ENCODE results near the gene FRMD3.

The FRMD3 gene

GRCh38 chr9:83198371-83198770, 339.8 kb downstream of the FRMD3 start:
- H3K4me3 ChIP-seq (ENCODE audit: low read depth, low read length): no peak overlapping the region
- H3K4me1 ChIP-seq (ENCODE audit: control insufficient read depth, insufficient read depth, low read length, unreplicated experiment): no peaks in the 10 kb centered on the region
- no peaks in the 10 kb centered on the region for H3K36me3 ChIP-seq (ENCODE audit: insufficient read depth, low read length)
- H3K27me3 ChIP-seq (ENCODE audit: insufficient read depth, low read length): peaks cover 75% of the 10 kb centered on the region
- H3K27ac ChIP-seq (ENCODE audit: low read depth, low read length): no peak overlapping the region
- H2AFZ ChIP-seq (ENCODE audit: low read length, unreplicated experiment): no peak overlapping the region
- no peaks in the 10 kb centered on the region for H3K79me2 ChIP-seq (ENCODE audit: control insufficient read depth, insufficient read depth, low read length, unreplicated experiment)

GRCh38 chr9:83197591-83197990, 340.6 kb downstream of the FRMD3 start:
- H2AFZ ChIP-seq (ENCODE audit: low read length, unreplicated experiment): no peak overlapping the region
- no peaks in the 10 kb centered on the region for H3K79me2 ChIP-seq (ENCODE audit: control insufficient read depth, insufficient read depth, low read length, unreplicated experiment)
- H3K4me1 ChIP-seq (ENCODE audit: control insufficient read depth, insufficient read depth, low read length, unreplicated experiment): no peaks in the 10 kb centered on the region
- H3K27ac ChIP-seq (ENCODE audit: low read depth, low read length): no peak overlapping the region
- no peaks in the 10 kb centered on the region for H3K36me3 ChIP-seq (ENCODE audit: insufficient read depth, low read length)
- H3K27me3 ChIP-seq (ENCODE audit: insufficient read depth, low read length): peaks cover 82% of the 10 kb centered on the region
- H3K4me3 ChIP-seq (ENCODE audit: low read depth, low read length): no peak overlapping the region

- peaks cover 83% of the 10 kb centered on the region for H3K27me3 ChIP-seq (ENCODE audit: insufficient read depth, low read length)
- no peak overlapping the region for H2AFZ ChIP-seq (ENCODE audit: low read length, unreplicated experiment)
- H3K79me2 ChIP-seq (ENCODE audit: control insufficient read depth, insufficient read depth, low read length, unreplicated experiment): no peaks in the 10 kb centered on the region
- no peak overlapping the region for H3K4me3 ChIP-seq (ENCODE audit: low read depth, low read length)
- H3K36me3 ChIP-seq (ENCODE audit: insufficient read depth, low read length): no peaks in the 10 kb centered on the region
- no peak overlapping the region for H3K27ac ChIP-seq (ENCODE audit: low read depth, low read length)
- no peaks in the 10 kb centered on the region for H3K4me1 ChIP-seq (ENCODE audit: control insufficient read depth, insufficient read depth, low read length, unreplicated experiment)
Observed at GRCh38 chr9:83196946-83197345, 341.3 kb downstream of the FRMD3 start.

All from ACC112 (cell line).